HG02840 (cell line): ENCODE measurements around the gene VPS26C.
"Not testable (repeated sequence)": the region's sequence is repeated elsewhere in the genome, so short reads cannot be mapped to it uniquely, and the experiment has no call there.

ENCODE experiments used
- ATAC-seq: cut with Tn5 transposase; IDR thresholded peaks from one replicate; pipeline ENCODE4 v1.9.1; 2021; ENCODE audit warnings: mild to moderate bottlenecking, moderate library complexity, moderate number of reproducible peaks; ENCODE audit not compliant: unreplicated experiment, low FRiP score

Gene VPS26C

GRCh38 chr21:37267269-37268185, at the start of gene VPS26C:
Gene VPS26C (minus strand): TSS chr21:37267334. CDS start chr21:37267294, 40 bp downstream.
- peak; percentile 94 for ATAC-seq

- ATAC-seq = not testable (repeated sequence)
Observed at GRCh38 chr21:37316072-37316471, 48.9 kb upstream of the VPS26C start.

- ATAC-seq = no peak
Observed at GRCh38 chr21:37300114-37300751, 33.1 kb upstream of the VPS26C start.

GRCh38 chr21:37297364-37297763, 30.2 kb upstream of the VPS26C start:
- no peak for ATAC-seq

- no peak for ATAC-seq
Observed at GRCh38 chr21:37294679-37295078, 27.5 kb upstream of the VPS26C start.

GRCh38 chr21:37292941-37293340, 25.8 kb upstream of the VPS26C start:
- no peak for ATAC-seq

- no peak for ATAC-seq
Observed at GRCh38 chr21:37292041-37292440, 24.9 kb upstream of the VPS26C start.

GRCh38 chr21:37283191-37283710, 16.1 kb upstream of the VPS26C start:
- ATAC-seq = not testable (repeated sequence)

- not testable (repeated sequence) for ATAC-seq
Observed at GRCh38 chr21:37282602-37283001, 15.5 kb upstream of the VPS26C start.

- no peak for ATAC-seq
Observed at GRCh38 chr21:37281993-37282392, 14.9 kb upstream of the VPS26C start.

- ATAC-seq = no peak
Observed at GRCh38 chr21:37281579-37281978, 14.4 kb upstream of the VPS26C start.

- not testable (repeated sequence) for ATAC-seq
Observed at GRCh38 chr21:37279271-37279670, 12.1 kb upstream of the VPS26C start.

GRCh38 chr21:37278199-37278598, 11.1 kb upstream of the VPS26C start:
- ATAC-seq = no peak

GRCh38 chr21:37276377-37276776, 9.2 kb upstream of the VPS26C start:
- no peak for ATAC-seq

- ATAC-seq = no peak
Observed at GRCh38 chr21:37273911-37274690, 7.0 kb upstream of the VPS26C start.

- ATAC-seq = no peak
Observed at GRCh38 chr21:37273440-37273839, 6.3 kb upstream of the VPS26C start.

- ATAC-seq = no peak
Observed at GRCh38 chr21:37272897-37273296, 5.8 kb upstream of the VPS26C start.

GRCh38 chr21:37270576-37271365, 3.6 kb upstream of the VPS26C start:
- no peak for ATAC-seq

GRCh38 chr21:37269481-37269880, 2.3 kb upstream of the VPS26C start:
- ATAC-seq = no peak

- no peak for ATAC-seq
Observed at GRCh38 chr21:37268186-37268503, 1.0 kb upstream of the VPS26C start.
